SH-SY5Y (cell line): Measurements from ENCODE around the gene ALPK3.

ENCODE experiments used
- GATA2 ChIP-seq: IDR thresholded peaks from 2 replicates; pipeline ENCODE4 v1.6.1; 2011; ENCODE audit warnings: mild to moderate bottlenecking, low read depth, low read length
- GATA3 ChIP-seq: IDR thresholded peaks from 2 replicates; pipeline ENCODE4 v1.6.1; 2011; ENCODE audit warnings: low read depth, mild to moderate bottlenecking, low read length, moderate library complexity

GRCh38 chr15:84810073-84810840, 6.9 kb upstream of the ALPK3 start:
- no peak for TF ChIP-seq GATA2
- no peak for TF ChIP-seq GATA3
